Activated CD4-positive, alpha-beta T cell treated with anti-CD3 and anti-CD28 coated beads for 4 hours (primary cell): Measurements from ENCODE around the gene TEX261.
"Not testable (repeated sequence)": the region's sequence is repeated elsewhere in the genome, so short reads cannot be mapped to it uniquely, and the experiment has no call there.

Experiments used
- DNase-seq, 2 donors: peaks; one replicate each; pipeline ENCODE4 v3.0.0-alpha.2; 2020

The TEX261 gene

DNA sequence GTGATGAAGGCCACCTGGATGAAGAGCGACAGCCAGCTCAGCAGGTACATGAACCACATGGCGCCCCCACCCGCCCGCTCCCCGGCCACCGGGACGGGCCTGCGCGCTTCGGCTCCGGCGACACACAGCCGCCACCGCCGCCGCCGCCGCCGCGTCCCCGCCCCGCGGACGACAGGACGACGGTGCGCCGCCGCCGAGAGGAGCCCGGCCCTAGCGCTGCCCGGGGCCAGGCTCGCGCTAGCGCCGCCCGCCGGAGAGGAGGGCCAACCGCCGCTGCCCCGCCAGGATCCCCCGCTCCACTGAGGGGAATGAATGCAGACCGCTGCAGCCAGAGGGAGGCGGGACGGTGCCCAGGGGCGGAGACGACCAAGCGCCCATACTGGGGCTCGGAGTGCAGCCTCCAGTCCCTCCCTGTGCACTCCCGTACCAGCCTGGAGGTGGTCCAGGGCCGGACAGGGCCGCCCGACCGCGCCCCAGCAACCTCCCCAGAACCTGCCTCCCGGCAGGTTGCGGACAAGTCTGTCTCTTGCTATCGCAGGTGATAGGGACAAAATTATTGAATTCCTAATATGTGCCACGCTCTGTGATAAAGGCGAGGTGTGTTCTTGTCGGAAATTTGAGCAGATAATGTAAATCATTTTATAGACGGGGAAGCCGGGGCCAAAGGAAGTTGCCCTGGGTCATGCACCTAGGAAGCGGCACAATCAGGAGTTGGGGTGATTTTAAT, at the start of gene TEX261:
TSS of gene TEX261 (minus strand) at position 175 of the 727 bp plus-strand sequence. CDS start at position 59, 116 bp downstream.
- DNase-seq: peak; percentile 86 to 87

DNA sequence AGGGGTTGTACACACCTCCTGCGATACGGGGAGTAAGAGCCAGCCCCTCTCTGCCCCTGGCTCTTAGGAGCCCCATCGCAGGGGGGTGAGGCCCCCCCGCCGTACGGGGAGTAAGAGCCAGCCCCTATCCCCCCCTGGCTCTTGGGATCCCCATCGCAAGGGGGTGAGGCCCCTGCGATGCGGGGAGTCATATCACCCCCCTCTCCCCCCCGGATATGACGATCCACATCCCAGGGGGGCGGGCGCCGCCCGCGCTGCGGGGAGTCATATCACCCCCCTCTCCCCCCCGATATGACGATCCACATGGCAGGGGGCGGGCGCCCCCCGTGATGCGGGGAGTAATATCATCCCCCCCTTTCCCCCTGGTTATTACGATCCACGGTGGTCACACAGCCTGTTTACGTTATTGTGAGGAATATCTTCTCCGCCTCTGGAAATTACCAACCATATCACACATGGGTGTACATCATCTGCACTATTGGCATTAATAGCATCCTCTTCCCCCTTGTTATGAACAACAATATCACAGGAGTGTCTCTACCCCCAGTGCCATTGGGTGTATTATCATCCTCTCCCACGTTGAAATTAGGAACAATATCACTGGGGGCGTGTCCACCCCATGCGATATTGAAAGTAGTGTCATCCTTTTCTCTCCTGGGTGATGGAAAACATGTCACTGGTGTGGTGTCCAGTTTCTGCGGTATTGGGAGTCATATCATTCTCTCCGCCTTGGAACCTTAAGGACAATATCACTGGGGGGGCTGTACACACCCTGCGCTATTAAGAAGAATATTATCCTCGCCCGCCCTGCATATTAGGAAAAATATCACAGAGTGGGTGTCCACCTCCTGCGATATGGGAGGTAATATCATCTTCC, 49.1 kb upstream of the TEX261 start:
- DNase-seq: no peak

DNA sequence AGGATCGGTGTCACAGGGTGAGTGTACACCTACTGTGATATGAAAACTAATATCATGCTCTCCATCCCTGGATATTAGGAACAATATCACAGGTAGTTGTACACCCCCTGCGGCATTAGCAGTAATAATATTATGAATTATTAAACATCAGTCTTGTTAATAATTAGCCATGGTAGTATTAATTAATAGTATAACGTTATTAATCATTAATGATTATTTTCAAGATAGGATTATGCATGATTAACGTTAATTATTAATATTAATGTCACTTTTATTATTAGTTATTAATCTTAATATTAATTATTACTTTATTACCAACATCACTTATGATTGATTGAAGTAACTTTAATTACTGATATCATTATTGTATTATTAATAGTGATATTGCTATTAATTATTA, 47.6 kb upstream of the TEX261 start:
- no peak for DNase-seq

DNA sequence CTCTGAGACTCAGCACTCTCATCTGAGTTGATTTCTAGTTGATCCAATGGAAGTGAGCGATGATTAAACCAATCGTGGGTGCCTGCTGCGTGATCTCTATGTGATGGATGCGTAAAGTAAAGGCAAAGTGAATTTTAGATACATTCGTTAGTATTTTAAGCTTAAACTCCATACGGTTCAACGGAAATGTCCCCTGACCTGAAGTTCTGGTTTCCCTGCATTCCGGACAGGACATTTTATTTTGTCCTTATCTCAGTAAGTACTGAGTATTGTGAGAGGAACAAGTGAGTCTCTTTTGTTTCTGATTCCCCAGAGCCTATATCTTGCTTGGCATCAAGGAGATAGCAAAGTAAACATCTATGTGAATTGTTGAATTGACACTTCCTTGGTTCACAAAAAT, 41.6 kb upstream of the TEX261 start:
- DNase-seq: not testable (repeated sequence)

DNA sequence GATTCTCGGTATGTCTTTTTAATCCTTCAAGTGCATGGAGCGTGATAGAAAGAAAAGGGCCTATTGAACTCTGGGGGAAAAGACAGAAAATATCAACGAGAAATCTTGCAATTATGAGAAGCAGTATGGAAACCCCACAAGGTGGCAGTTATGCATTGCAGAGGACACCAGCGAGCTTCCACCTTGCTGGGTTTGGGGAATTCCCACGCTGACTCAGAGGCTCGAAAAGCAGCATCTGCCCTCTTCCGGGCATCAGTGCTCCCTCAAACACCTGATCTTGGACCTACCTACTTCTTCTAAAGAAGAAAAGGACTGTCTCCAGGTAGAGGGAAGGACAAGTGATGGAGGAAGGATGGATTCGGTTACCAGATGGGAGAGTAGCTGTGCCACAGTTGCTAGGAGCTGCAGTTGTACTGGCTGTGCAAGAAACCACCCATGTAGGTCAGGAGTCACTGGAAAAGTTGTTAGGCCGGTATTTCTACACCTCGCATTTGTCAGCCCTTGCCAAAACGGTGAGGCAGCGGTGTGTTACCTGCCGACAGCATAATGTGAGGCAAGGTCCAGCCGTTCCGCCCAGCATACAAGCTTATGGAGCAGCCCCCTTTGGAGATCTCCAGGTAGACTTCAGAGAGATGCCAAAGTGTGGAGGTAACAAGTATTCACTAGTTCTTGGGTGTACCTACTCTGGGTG, 29.0 kb upstream of the TEX261 start:
- peak; percentile 76 for DNase-seq

DNA sequence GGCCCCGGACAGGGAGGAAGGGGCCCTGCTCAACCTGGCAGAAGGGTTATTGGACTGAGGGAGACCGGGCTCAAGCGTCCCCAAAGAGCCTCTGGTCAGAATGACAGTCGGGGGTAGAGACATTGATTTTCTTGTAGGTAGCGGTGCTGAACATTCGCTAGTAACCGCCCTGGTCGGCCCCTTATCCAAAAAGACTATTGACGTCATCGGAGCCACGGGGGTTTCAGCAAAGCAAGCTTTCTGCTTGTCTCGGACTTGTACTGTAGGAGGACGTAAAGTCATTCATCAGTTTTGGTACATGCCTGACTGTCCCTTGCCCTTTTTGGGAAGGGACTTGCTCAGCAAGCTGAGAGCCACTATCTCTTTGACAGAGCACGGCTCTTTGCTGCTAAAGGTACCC, 26.7 kb upstream of the TEX261 start:
- DNase-seq: not testable (repeated sequence)

DNA sequence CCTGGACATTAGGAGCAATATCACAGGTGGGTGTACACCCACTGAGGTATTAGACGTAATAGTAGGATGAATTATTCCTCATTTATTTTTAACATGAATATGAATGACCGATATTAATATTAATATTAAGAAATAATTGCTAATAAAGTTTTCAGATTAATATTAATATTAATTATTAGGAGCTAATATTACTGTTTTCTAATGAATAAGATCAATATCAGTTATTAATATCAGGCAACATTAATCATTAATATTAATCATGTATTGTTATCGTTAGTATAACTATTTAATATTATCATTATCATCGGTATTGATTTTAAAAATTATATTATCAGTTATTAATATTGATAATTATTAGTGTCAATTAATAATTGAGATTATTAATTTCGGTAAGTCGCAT, 25.3 kb upstream of the TEX261 start:
- not testable (repeated sequence) for DNase-seq

DNA sequence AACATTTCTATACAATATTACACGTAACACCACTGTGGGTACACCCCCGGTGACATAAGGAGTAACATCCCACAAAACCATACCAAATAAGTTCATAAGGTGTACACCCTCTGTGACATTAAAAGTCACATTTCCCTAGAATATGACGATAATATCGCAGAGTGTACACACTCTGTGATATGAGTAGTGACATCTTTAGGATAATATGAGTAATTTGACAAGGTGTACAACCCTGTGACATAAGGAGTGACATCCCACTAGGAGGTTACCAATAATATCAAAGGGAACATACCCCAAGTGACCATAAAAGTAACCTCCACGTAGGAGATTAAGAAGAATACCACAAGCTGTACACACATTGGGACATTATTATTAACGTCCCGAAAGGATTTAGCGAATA, 24.0 kb upstream of the TEX261 start:
- no peak for DNase-seq

DNA sequence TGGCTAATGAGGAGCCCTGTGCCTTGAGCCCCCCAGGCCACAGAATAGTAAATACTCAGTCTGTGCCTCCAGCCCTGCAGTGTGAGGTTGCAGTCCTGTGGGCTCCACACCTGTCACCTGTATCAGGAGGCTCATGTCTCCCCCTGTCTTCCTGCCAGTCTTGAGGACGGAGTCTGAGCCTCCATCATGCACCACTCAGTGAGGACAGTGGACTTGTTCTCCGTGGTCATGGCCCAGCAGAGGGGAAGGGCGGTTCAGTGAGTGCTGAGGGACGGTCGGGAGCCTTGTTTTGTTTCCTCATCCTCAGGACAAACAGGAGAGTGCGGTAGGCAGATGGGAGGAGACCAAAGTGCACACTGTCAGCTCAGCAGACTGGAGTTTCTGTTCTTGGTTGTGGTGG, 17.1 kb upstream of the TEX261 start:
- DNase-seq: not testable (repeated sequence)

DNA sequence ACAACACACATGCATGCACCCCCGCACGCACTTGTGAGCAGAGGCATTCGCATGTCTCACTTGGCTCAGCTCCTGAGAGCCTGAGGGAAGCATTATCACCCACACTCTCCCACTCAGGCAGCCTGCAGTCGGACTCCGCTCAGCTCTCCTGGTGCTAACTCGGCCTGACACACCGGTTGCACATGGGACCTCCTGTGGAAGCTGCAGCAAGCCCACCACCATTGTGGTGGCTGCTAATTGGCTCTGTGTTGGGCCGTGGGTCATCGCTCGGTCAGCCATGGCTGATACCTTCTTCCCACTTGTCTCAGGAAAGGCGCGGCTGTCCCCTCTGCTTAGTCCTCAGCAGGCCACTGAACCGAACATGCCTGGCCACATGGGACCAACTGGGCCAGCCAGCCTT, 13.7 kb upstream of the TEX261 start:
- no peak for DNase-seq

DNA sequence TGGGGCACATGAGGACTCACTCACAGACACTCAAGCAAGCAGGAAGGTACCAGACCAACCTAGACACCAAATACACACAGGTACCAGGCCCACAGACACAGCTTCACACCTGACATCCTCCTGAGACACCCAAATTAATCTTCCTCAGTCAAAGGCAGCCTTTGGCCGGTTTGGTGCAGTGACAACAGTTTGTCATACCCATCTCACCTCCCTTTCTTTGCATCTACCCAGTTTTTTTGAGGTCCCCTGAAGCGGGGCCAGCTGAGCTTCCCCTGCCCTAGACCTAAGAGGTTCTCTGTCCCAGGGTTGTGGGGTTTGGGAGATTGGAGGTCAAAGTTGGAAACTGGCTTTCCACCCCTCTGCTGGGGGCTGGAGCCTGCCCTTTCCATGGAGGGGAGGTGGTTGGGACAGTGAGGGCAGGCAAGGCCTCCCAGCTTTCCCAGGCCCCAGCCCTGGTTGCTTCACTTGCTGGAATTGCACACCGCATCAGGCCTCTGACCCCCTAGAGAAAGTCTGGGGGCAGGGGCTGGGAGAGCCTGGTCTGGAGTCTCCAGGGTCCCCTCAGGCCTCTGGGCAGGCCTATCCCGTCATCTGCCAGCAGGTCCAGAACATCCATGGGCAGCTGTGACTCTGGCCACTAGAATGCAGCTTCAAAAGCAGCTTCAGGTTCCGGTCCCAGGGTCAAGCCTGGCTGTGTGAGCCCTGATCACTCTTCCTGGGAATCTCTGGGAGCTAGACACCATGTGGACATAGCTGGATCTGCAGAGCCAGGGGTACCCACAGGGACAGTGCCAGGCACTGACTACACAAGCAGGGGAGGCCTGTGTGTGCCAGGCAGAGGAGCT, 12.5 kb upstream of the TEX261 start:
- DNase-seq: no peak

DNA sequence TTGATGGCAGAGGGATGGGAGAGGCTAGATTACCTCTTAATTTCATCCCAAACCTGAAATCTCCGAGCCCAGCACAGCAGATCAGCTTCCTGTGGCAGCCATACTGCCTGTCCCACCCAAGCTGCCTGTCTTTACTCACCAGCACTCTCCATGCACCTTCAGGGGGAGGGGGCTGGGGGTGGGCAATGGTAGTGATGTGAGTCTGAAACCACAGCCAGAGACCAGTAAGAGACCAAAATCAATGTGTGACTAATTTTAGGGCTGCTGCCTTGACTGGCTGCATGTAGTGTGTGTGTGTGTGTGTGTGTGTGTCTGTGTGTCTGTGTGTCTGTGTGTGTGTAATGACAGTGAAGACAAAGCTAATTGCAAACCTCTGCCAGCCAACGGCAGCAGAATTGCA, 11.7 kb upstream of the TEX261 start:
- DNase-seq: no peak

DNA sequence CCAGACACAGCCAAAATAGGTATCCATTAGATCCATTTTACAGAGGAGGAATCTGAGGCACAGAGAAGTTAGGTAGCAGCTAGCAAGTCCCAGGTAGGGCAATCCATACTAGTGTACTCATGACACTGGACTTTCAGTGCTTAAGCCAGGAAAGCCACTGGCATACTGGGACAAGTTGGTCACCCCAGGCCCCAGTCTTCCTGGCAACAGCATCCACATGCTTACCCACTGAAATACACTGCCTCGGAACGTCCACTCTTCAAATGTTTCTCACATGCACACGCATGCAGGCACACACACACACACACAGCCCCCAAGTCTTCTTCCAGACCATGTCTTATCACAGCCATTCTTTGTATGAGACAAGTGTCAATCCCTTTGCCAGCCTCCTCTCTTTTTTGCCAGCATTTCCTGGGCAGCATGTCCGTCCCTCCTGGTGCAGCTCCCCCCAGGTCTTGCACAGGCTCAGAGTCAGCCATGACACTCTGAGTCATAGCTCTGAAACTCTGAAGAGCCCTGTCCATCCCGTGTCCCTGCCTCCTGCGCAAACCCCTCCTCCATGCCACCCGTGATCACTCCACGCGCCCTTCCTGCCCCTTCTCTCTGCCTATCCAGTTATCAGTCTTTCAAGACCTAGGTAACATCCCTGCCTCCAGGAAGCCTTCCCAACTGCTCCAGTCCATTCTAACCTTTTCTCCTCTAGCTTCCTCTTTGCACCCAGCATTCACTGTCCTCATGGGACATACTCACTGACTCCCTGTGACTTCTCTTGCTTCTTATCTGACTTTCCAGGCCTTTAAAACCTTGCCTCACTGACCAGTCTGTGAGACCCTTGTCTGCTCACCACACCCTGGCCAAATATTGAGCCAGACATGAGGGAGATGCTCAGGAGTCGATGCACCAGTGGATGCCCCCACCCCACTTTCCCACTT, 10.9 kb upstream of the TEX261 start:
- no peak for DNase-seq

DNA sequence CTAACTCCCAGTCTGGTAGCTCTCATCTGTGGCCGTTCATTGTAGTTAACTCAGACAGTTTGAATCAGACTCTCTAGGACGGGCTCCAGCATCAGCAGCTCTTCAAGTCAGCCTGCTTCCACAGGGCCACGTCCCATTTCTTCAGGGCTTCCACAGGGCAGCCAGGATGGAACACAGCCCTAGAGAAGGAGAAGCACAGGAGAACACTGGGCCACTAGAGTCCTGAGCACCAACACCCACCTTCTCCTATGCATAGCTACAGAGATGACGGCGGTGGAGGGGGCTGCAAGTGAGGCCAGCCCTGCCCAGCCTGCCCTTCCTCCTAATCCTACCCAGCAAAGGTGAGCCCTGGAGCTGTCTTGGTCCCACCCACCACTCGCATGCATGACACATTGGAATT, 10.2 kb upstream of the TEX261 start:
- DNase-seq: no peak

DNA sequence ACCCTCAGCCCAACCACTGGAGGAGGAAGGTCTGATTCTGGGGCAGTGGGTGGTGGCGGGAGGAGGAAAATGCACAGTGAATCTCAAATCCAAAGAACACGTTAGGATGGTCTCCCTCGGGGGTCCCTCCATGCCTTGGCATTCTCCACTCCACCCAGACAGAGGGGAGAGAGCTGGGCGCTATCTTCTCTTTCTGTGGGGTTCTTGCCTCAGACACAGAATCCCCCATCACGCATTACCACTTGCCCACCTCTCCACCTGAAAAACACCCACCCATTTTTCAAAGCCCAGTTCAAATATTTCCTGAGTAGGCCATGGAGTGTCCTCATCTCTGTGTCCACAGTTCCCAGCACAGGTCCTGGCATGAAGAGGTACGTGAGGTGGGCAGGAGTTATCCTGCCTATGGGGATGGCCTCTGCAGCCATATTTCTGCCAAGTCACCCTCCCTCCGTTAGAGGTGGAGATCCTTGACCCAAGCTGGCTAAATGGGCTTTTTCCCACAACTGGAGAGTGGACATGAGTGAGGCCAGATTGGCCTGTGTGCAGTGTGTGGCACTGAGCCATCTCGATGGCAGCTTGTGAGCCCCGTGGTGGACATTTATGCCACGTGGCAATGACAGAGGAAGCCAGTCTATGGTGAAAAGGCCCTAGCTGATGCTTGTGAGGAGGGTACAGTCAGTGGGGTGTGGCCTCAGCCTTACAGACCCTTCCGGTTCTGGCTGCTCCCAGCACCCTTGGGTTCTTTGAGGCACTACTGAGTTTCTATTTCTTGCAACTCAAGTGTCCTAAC, 9.5 kb upstream of the TEX261 start:
- no peak for DNase-seq

DNA sequence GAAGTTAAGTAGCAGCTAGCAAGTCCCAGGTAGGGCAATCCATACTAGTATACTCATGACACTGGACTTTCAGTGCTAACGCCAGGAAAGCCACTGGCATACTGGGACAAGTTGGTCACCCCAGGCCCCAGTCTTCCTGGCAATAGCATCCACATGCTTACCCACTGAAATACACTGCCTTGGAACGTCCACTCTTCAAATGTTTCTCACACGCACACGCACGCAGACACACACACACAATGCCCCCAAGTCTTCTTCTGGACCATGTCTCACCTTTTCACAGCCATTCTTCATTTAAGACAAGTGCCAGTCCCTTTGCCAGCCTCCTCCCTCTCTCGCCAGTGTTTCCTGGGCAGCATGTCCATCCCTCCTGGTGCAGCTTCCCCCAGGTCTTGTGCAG, 8.7 kb upstream of the TEX261 start:
- DNase-seq: no peak

DNA sequence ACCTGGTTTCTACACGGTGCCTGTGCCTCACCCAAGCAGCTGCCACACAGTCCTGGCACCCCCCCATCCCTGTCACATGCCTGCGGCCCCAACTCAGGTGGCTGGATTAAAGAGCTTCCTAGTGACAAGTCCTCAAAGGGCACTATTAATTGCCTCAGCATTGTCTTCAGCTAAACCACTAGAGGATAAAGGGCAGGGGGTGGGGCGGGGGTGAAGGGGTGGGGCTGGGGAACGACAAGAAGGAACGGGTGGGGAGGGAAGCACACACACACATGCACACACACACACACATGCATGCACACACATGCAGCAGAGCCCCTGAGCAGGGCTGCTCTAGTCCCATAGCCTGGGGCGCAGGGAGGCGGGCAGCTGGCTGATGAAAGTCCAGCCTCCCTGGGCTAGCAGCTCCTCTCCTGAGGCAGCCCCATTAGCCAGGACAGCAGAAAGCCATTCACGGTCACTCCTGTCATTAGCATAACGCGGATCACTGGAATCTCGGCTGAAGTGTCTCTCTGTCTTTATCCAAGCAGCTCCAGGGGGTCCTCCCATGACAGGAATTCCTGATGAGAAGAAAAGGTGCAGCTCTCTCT, 7.4 kb upstream of the TEX261 start:
- DNase-seq: no peak

DNA sequence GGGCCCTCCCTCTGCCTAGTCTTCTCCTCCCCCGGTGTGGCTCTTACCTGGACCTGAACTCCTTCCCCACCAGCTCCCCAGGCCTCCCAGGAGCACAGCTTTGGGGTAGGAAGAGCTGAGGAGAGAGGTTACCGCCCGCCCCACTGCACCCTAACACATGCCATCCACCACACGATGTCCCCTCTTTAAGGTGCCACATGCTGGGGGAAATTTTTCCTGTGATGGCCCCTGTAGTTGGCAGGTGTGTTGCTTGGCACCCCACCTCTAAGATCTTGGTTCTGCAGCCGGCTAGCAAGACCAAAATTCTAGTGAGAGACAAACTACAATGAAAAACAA, 6.9 kb upstream of the TEX261 start:
- no peak for DNase-seq

DNA sequence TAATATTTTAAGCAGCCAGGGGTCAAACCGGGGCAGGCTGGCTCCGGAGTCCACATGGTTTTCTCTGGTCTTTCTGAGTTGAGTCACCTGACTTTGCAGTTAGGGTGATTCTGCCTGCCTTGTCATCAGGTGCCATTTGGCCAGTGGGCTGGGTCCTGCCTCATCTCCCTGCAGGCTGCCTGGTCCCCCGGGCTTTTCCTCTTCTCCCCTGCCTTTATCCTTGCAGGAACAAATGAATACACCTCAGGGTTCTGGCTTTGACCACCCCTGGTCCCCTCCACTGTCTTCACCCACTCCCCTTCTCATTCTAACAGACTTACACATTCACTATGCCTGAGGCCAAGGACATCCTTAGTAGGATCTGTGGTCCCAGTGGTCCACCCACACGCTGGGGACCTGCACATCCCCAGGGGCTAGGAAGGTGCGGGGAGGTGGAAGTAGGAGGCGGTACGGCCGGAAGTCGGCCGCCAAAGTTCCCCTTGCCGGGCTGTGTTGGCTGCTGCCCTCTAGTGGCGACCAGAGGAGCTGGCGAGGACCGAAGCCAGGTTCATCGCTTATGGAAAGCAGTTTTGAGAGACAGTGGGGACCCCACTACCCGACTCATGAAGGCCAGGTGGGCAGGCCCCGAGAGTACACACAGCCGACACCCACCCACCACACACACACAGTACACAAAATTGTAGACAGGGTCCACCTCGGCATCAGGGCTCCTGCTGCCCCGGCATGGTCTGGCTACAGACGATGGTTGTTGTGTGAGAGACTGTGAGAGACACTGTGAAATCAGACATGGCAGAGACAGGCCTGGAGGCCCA, 6.3 kb upstream of the TEX261 start:
- peak; percentile 77 to 78 for DNase-seq
